ENCODE data around the gene AHNAK. TPM values are rescaled to one million over a fixed set of nuclear protein-coding genes. Genes with fewer than 3 reads are reported as not detected.

The AHNAK gene
- total and polyA plus RNA-seq, 9 donors, result 114 to 699 (median 540) TPM

GRCh38 chr11:62532096-62532495 lies 14.5 kb downstream of the AHNAK start:
- TF ChIP-seq CTCF (IDR thresholded peaks at IDR 0.05), result no peak
- TF ChIP-seq EP300 (IDR thresholded peaks at IDR 0.05), result no peak
- no peak for TF ChIP-seq POLR2A (IDR thresholded peaks at IDR 0.05)
- whole genome bisulfite sequencing, 3 donors, result 92 to 96% (median 92%) methylated on average over 2 of the region's 2 CpGs
- Histone ChIP-seq H3K27ac (no peak overlapping the region), H3K4me1 (ENCODE audit: insufficient read depth) (peaks cover 3% of the 10 kb centered on the region), H3K4me3 (no peak overlapping the region), H3K36me3 (no peaks in the 10 kb centered on the region), H3K27me3 (no peaks in the 10 kb centered on the region), H3K9me3 (no peaks in the 10 kb centered on the region)
- no peak for DNase-seq
- intact Hi-C loops (cut with DNase I), result no loop called here

- intact Hi-C loops (cut with DNase I), result no loop called here
- Histone ChIP-seq H3K4me1 (ENCODE audit: insufficient read depth) (peaks cover 1% of the 10 kb centered on the region), H3K36me3 (no peaks in the 10 kb centered on the region), H3K4me3 (no peak overlapping the region), H3K27me3 (no peaks in the 10 kb centered on the region), H3K9me3 (no peaks in the 10 kb centered on the region), H3K27ac (no peak overlapping the region)
- WGBS, 3 donors, result 82 to 84% (median 82%) methylated on average over 14 of the region's 14 CpGs
- TF ChIP-seq CTCF (IDR thresholded peaks at IDR 0.05), result no peak
- no peak for TF ChIP-seq EP300 (IDR thresholded peaks at IDR 0.05)
- no peak for TF ChIP-seq POLR2A (IDR thresholded peaks at IDR 0.05)
- DNase-seq, result no peak
Observed at GRCh38 chr11:62516736-62517371, 29.8 kb downstream of the AHNAK start.

- 88 to 90% (median 90%) methylated on average over 7 of the region's 7 CpGs for WGBS, 3 donors
- H3K27ac ChIP-seq, result no peak overlapping the region
- no peak overlapping the region for H3K4me3 ChIP-seq
- intact Hi-C loops (cut with DNase I), result no loop called here
- no peaks in the 10 kb centered on the region for H3K9me3 ChIP-seq
- peaks cover 1% of the 10 kb centered on the region for H3K4me1 ChIP-seq (ENCODE audit: insufficient read depth)
- TF ChIP-seq EP300 (IDR thresholded peaks at IDR 0.05) (no peak), CTCF (IDR thresholded peaks at IDR 0.05) (no peak), POLR2A (IDR thresholded peaks at IDR 0.05) (no peak)
- no peaks in the 10 kb centered on the region for H3K36me3 ChIP-seq
- no peaks in the 10 kb centered on the region for H3K27me3 ChIP-seq
- no peak for DNase-seq
Observed at GRCh38 chr11:62514151-62514550, 32.5 kb downstream of the AHNAK start.

- DNase-seq, result no peak
- H3K27ac ChIP-seq, result no peak overlapping the region
- no peak overlapping the region for H3K4me3 ChIP-seq
- peaks cover 1% of the 10 kb centered on the region for H3K4me1 ChIP-seq (ENCODE audit: insufficient read depth)
- TF ChIP-seq EP300 (IDR thresholded peaks at IDR 0.05) (no peak), CTCF (IDR thresholded peaks at IDR 0.05) (no peak), POLR2A (IDR thresholded peaks at IDR 0.05) (no peak)
- H3K36me3 ChIP-seq, result no peaks in the 10 kb centered on the region
- H3K9me3 ChIP-seq, result no peaks in the 10 kb centered on the region
- no peaks in the 10 kb centered on the region for H3K27me3 ChIP-seq
- intact Hi-C loops (cut with DNase I), result loop anchor here in 1 of 4 donors (2.0 kb wide), 1 partner anchor 21 kb away; no protein-coding TSS in a partner anchor
- WGBS, 3 donors, result 89 to 90% (median 89%) methylated on average over 10 of the region's 10 CpGs
Observed at GRCh38 chr11:62513626-62514025, 33.0 kb downstream of the AHNAK start.

Measured in ovary (tissue), 9 donors.